Myocyte (in vitro differentiated cells): Measurements from ENCODE around the gene LTK. TPM values are rescaled to one million over a fixed set of nuclear protein-coding genes. Genes with fewer than 3 reads are reported as not detected.

Experiments
- DNase-seq: peaks from one replicate; pipeline ENCODE4 v3.0.0-alpha.2; 2012; ENCODE audit warnings: low read depth
- total RNA-seq: library from RNA; depleted of rRNA; stranded (reverse); fragments of >200 nt; gene quantifications from 2 replicates; pipeline ENCODE4 v1.2.3, GENCODE V29; 2014

The LTK gene
- total RNA-seq, 1 donor from 2014 or later, result 6.4 TPM

DNA sequence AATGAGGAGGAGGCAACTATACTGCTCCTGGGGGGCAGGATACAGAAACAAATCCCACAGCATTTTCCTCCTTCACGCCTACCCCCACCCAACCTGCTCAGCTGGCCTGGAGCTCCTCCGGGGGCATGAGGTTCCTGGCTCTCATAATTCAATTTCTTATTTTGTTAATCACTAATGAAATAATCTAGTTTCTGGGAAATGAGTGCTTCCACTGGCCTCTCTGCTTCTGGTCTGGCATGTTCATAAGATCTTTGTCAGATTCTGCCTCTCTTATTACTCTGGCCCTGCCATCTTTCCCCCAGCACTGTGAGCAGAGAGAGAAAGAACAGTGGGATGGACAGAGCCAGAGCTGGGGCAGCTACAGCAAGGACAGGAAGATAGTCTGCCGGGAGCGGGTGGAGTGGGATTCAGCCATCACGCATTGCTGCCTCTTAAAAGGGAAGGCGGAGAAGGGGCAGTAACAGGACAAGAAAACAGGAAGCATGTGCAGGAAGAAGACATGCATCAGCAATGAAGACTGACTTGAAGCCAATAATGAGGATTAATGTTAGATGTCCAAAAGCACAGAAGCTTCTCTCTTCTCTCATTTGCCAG is 16.8 kb upstream of the LTK start:
- DNase-seq, result no peak

DNA sequence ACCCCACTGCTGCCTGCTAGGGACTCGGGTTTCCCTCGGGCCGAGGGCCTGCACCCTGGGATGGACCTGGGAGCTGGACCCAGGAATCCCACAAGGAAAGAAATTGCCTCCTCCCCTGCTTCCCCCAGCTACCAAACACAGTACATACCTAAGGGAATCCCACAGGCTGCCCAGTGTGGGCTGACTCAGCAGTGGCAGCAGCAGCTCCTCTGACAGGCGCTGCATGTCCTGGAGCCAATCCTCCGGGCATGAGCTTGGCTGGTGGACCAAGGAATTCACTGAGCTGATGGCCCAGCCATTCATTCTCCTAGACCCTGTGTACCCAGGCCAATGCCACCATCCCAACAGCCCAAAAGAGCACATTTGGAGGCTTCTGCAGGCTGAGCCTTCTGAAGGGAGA is 9.5 kb upstream of the LTK start:
- DNase-seq, result peak; percentile 68

DNA sequence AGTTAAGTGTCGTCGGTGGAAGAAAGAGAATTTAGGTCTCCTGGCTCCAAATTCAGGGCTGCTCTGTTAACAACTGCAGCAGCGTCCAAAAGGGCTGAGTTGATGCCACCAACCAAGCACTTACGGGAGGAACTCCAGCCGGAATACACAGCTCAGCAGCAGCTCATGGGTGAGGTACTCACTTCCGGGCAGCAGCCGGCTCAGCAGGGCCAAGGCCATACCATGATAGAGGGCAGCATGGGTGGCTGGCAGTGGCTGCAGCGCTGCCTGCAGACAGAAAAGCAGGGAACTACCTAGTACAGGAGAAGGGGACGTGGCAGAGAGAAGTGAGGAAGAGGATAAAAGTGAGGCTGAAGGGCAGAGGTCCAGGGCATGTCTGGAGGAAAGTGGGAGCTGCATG is 8.0 kb upstream of the LTK start:
- no peak for DNase-seq

DNA sequence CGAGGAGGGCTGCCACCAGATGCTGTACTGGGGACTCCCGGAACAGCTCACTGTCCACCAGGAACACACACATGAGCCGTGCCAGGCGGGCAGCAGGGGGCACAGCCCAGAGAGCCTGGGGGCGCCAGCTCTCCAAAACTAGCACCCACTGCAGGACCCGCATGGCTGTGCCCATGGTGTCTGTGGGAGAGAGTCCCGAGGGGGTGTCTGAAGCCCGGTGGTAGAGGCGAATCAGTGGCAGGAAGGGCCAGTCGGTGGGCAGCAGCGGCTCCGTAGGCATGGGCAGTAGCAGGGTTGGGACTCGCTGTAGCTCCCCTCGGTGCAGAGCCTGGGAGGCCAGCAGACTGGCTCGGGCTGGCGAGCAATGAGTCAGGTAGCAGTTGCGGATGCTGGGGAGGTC is 7.0 kb upstream of the LTK start:
- DNase-seq, result no peak

DNA sequence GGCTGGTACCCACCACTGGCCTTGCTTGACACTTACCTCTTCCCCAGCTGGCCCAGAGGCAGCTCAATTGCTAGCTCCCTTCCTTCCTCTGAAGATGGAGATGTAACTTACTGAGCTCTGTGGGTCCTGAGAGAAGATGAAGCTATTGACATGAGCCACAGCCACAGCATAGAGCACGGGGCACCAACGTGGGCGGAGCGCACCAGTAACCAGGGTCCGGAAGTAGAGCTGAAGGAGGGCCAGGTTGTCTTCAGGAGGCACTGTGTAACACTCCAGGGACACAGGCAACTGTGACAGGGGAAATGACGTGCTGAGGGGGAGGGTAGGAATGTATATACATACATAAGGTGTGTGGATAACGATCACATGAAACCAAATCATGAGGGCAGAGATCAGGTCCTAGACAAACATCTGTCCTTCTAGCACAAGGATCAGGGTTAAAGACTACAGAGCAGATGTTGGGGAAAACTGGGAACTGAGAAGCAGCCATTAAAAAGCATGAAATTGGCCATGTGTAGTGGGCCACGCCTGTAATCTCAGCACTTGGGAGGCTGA is 4.3 kb upstream of the LTK start:
- no peak for DNase-seq

DNA sequence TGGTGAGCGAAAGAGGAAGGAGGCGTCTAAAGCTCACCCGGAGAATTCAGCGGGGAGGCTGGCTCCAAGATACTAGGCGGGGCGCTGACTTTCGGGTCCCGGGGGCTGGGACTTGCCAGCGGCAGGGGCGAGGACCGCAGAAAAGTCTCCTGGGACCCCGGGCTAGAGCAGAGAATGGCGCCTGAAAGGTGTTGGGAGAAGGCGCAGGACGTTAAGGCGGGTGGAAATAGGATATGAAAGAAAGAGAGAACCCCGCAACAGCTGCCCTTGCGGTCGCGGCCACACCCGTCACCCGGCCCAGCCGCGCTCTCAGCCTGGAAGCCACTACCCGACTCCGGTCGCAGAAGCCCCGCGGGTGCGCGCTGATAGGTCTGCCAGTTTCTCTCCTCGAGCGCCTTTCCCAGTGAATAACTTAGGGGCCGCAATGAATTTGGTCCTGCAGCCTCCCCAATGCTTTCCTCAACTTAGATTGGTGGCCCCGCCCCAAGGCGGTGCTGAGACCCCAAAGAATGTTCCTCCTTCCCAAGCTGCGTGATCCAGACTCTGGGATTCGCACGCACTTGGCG is 604 bp downstream of the LTK start:
- peak; percentile 86 for DNase-seq

DNA sequence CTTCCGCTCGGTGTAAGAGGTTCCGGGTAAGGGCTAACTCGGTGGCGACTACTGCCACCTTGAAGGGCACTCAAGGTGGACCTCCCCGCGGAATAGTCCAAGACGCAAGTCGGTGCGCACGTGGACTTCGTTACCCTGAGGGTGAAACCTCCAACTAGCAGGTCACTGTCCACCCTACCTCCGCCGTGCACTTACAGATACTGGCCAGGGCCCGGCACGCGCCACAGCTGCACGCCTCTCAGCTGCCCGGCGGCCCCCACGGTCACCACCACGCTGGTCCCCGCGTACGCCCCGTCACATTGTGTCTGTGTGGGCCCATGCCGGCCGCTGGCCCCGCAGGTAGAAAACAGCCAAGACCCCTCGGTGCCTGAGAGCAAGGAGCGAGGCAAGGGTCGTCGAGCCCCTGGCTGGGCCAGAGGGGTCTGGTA is 1.1 kb downstream of the LTK start:
- peak; percentile 20 for DNase-seq

DNA sequence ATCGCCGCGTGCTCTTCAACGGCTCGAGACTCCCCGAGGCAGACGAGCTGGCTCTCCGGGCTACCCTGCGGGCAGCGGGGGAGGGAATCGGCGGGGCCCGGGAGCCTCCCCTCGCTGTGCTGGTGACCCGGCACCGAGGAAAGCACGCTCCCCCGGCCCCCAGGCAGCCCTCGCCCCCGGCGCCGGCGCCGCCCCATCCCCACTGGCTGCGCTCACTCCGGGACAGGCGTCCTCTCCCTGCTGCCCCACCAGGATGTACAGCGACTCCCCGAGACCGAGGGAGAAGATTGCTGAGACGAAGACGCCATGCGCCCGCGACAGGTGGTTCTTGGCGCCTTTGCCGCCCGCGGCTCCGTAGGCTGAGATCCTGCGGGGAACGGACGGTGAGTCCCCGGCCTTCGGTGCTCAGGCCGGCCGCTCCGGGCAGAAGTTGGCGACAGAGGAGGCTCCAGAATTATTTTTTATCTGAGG is 1.7 kb downstream of the LTK start:
- DNase-seq, result peak; percentile 27

DNA sequence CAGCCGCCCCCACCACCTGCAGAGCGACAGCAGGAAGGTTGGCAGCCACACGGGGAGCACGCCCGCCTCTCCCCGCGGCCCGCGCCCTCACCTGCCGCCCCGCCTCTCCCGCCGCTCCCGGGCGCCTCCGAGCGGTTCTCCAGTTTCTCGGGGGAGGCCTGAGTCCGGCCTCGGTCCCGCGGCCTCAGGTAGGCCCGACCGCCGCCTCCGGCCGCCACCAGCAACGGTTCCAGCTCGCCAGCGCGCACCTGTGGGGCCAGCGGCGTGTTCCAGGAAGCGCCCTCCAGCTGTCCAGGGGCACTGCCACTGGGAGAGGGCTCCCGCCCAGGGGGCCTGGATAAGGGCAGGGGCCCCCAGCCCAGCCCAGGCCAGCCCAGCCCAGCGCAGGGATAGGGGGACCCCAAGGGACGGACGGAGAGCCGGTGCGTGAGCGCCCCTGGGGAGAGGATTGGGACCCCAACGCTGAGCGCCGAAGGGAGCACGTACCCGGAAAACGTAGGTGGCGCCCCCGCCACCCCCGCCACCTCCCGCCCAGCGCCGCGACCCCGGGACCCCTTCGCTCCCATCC is 2.2 kb downstream of the LTK start:
- no peak for DNase-seq

DNA sequence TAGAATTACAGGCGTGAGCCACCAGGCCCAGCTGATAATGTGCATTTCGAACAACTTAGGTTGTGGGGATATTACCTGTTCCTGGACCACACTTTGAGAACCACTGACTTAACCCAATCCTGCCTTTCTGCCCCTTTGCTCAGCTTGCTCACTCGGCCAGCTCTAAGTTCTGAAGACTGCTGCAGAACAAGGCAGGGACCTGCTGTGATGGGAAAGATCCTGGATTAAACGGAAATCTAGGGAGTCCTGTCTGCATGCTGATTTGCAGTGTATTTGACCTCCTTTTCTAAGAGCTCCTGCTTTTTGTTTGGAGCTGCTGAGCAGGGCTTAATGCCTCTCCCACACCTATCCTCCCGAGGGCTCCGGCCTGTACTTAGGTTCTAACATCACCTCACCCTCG is 2.9 kb downstream of the LTK start:
- DNase-seq, result no peak

DNA sequence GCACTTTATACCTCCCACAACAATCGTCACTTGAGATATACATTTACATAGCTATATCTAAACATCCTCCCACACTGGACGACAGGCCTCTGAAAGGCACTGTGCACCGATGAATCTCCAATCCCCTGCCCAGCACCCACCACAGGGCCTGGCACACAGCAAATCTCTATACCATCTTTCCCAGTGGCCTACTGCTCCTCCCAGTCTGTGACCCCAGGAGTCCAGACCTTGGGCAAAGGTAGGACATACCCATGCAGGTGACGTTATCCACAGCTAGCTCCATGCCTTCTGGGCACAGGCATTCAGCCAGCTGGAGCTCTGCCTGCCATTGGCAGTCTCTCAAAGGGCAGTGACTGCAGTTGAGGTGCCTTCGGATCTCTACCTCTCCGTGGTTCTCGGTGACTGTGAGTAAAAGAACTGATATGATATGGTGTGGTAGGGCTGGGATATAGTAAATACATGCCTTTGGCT is 5.8 kb downstream of the LTK start:
- no peak for DNase-seq

DNA sequence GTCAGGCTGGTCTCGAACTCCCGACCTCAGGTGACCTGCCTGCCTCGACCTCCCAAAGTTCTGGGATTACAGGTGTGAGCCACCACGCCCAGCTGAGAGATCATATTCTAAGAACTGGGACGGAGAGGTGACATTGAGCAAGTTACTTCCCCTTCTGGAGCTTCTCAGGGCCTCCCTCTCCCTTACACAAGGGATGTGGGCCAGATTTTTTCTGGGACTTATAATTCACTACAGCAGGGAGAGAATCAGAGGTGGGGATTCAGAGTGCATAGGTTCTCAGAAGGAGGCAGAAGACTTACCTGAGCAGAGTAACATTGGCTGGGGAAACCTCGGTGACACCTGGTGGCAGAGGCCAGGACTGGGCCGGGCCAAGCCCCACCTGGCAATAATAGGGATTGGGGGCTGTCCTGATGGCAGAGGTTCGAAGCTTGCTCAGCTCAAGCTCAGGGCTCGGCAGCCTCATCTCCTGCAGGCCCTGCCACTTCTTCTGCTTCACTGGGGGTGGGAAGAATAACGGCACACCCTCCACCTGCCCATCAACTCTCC is 6.8 kb downstream of the LTK start:
- no peak for DNase-seq

DNA sequence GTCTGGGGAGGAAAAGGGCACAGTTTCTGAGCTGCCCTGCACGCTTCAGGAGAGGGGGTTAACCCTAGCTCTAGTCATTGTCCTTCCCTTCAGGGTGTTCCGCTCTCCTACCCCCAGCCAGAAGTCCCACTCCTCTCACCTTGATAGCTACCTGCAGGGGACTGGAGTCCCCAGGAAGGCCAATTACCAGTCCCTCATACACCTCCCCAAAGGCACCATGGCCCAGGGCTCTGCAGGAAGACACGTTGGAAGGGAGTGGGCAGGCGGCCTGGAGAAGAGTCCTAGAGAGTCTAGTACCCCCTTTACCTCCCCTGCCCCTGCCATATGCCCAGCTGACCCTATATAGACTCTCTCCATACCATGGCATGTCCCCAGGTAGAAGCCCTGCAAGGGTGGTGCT is 7.9 kb downstream of the LTK start:
- DNase-seq, result no peak

DNA sequence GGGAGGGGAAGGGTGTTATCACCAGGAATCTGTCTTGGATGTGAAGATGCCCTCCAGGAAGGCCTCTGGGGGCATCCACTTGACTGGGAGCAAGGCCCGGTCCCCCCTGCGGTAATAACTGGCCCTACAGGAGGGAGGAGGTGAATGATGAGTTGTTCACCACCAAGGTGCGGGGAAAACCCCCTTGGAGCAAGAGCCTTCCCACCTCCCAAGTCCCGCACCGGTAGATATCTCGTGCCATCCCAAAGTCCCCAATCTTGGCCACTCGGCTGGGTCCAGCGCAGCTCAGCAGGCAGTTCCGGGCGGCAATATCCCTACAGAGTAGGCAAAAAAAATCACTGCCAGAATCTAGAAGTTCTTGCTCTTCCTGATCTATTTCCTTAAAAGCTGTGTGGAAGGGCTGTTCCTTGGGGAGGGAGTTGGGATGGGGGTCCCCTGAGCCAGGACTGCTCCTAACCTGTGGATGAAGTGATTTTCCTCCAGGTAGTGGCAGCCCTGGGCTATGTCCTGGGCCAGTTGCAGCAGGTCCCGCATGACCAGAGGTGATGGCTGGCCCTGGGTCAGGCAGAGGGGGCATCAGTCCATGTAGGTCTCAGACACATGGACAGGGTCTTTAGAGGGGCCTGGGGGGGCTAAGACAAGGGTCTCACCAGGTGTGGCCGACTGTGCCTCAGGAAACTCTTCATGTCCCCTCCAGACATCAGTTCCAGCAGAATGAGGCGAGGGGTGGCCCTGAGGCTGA is 8.7 kb downstream of the LTK start:
- no peak for DNase-seq

DNA sequence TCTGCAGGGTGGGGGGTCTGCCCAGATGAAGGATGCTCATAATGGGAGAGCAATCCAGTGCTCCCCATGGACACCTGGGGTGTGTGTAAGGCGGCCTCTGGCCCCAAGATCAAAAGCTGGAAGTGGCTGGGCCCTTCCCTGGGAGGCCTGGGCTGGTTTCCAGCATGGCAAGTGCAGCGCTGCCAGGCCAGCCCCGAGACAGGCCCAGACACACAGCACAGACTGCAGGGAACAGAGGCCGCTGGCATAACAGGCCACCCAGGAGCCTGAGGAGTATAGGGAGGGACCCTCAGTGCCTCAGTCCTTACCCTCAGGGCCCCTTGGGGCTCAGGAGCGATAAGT is 10.0 kb downstream of the LTK start:
- DNase-seq, result no peak

DNA sequence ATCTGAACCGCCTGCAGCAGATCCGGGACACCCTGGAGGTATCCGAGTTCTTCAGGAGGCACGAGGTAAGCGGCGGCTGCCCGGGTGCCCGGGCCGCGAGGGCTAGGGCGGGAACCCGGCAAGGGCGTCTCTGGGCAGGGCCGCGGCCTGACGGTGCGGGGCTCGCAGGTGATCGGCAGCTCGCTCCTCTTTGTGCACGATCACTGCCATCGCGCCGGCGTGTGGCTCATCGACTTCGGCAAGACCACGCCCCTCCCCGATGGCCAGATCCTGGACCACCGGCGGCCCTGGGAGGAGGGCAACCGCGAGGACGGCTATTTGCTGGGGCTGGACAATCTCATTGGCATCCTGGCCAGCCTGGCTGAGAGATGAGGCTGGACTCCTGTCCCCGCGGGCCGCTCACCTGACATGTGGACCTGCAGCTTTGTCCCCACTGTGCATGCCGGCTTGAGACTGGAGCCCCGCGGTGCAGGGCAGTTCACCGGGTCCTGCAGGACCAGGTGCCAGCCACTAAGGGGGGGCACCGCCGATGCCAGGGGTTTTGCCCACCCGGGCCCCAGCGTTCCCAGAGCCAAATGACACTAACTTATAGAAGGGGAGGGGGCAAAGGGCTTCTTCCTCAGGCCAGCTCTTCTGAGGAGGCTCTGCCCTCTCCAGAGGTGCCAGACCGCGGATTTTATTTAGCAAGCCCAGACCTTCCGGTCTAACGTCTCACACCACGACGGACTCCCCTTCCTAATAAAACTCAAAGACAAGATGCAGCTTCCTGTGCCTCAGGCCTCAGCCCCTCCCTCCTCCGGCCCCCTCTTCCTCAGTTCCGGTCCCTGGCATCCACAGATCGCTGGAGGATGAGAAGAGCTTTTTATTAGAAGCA is 10.6 kb downstream of the LTK start:
- no peak for DNase-seq

DNA sequence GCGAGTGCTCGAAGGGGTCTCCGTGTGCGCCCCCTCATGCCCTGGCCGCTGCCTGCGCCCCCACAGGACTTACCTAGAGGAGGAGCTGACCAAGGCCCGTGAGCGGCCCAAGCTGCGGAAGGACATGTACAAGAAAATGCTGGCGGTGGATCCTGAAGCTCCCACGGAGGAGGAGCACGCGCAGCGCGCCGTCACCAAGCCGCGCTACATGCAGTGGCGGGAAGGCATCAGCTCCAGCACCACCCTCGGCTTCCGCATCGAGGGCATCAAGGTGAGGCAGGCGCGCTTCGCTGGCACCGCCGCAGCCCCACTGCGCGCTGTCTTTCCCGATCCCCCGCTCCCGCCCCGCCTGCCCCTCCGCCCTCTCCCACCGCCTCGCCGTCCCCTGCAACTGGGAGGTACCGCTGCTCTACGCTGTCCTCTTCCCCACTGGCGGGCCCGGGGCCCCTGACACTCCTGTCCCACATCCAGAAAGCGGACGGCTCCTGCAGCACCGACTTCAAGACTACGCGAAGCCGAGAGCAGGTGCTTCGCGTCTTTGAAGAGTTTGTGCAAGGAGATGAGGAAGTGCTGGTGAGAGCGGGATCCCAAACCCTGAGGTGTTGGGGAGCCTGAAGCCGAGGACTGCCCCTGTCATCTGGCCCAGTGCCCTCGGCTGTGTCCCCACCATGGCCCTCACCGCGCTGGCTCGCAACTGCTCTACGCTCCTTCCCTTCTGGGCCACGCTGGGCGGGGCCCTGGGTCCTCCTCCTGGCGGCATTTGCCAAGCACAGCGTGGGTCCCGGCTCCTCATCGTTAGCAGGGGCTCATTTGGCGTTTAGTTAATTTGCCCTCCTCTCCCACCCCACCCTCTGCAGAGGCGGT is 11.5 kb downstream of the LTK start:
- no peak for DNase-seq

DNA sequence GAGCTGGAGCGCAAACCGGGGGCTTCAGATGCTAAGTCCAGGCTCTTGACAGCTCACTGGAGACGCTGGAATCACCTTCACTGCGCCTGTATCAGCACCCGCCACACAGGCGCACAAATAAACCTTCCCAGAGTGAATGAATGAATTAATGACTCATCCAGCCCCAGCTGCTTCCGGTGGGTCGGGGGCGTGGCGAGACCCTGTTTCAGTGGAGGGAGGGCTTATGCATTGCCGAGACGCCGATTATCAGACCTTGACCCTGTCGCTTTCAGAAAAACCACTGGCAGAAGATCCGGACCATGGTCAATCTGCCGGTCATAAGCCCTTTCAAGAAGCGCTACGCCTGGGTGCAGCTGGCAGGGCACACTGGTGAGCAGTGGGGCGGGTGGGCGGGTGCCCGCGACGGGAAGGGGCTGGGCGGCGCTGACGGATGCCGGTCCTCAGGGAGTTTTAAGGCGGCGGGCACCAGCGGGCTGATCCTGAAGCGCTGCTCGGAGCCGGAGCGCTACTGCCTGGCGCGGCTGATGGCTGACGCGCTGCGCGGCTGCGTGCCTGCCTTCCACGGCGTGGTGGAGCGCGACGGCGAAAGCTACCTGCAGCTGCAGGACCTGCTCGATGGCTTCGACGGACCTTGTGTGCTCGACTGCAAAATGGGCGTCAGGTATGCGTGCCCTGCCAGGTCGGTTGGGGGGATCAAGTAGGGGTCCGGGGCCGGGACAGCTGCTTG is 12.3 kb downstream of the LTK start:
- no peak for DNase-seq
